DMS153 treated with DMSO at 0.1 percent for 48 hours (cell line): ENCODE data around the gene RWDD4.

Experiments
- DNase-seq: peaks from one replicate; lab custom pipeline; 2025; ENCODE audit not compliant: unreplicated experiment; lab: John Stamatoyannopoulos, UW

The RWDD4 gene

GRCh38 chr4:183602557-183603027 lies 56.4 kb downstream of the RWDD4 start:
- DNase-seq = no peak

GRCh38 chr4:183601381-183601780 lies 57.6 kb downstream of the RWDD4 start:
- DNase-seq = no peak

DNA sequence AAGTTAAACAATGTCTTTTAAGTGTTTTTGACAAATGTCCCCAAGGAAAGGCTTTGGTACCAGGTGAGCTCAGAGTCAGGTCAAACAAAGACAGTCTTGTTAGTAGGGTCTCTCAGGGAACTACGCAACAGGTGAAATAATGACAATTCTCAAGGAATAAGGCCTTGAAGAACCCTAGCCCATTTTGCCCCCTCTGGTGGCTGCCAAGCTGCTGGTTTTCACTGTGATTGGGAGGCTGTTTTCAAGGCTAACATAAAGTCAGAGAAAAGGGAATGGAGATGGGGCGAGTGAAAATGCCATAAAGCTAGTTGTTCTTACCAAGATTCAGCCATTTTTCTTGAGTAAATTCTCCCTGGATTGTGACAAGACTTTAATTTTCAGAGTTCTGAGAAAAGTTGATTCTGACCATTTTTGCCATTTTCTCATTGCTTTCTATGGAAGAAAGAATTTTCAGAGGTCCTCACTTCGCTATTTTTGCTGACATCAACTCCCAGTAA lies 58.7 kb downstream of the RWDD4 start:
- no peak for DNase-seq

DNA sequence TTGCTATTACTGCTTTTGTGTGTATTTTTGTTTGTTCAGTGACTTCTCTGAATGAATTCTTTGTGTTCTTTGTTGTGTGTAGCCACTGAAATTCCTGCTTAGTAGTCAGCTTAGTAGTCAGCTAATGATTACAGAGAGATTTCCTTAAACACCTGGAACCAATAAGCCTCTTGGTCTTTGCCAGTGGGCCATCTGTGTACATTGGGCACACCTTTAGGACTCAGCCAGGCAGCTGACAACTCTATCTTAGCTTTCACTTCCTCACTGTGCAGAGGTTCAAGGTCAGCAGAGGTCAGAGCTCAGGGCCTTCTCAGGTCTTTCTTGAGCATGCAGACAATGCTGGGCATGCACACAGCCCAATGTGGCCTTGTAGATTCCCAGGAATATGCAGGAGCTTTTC lies 59.3 kb downstream of the RWDD4 start:
- no peak for DNase-seq

- DNase-seq = no peak
Measured at GRCh38 chr4:183599284-183599683, 59.7 kb downstream of the RWDD4 start.

- DNase-seq = no peak
Measured at GRCh38 chr4:183596067-183596757, 62.8 kb downstream of the RWDD4 start.

DNA sequence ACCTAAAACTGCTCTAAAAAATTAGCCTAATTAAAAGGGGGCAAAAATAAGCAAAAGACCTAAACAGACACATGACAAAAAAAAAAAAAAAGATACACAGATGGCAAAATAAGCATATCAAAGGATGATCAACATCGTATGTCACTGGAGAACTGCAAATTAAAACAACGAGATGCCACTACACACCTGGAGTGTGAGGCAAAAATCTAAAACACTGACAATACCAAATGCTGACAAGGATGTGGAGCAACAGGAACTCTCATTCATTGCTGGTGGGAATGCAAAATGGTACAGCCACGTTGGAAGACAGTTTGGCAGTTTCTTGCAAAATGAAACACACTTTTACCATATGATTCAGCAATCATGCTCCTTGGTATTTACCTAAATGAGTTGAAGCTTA lies 64.2 kb downstream of the RWDD4 start:
- DNase-seq = no peak

- no peak for DNase-seq
Measured at GRCh38 chr4:183591301-183591700, 67.7 kb downstream of the RWDD4 start.
